ENCODE results near the gene ATXN10.

The ATXN10 gene

GRCh38 chr22:45864959-45865476, 193.4 kb downstream of the ATXN10 start:
- no peak overlapping the region for H3K4me3 ChIP-seq (ENCODE audit: low read length)
- no peak for DNase-seq (ENCODE audit: low read depth, low spot score)
- peaks cover 40% of the 10 kb centered on the region for H3K27me3 ChIP-seq (ENCODE audit: control insufficient read depth, insufficient read depth, low read length)
- no peaks in the 10 kb centered on the region; the same call in 1 of the 2 replicates for H3K36me3 ChIP-seq (ENCODE audit: control insufficient read depth, insufficient read depth, low read length)
- WGBS (ENCODE audit: insufficient coverage, insufficient read length): no CpG with 5 or more reads among the region's 11 CpGs
- H3K27ac ChIP-seq (ENCODE audit: low read length): no peak overlapping the region
- peaks cover 4% of the 10 kb centered on the region; the same call in 1 of the 2 replicates for H3K4me1 ChIP-seq (ENCODE audit: control insufficient read depth, insufficient read depth, low read length)
- no peaks in the 10 kb centered on the region for H3K9me3 ChIP-seq (ENCODE audit: control insufficient read depth, insufficient read depth, low read length)

GRCh38 chr22:45865561-45866125, 194.0 kb downstream of the ATXN10 start:
- H3K27me3 ChIP-seq (ENCODE audit: control insufficient read depth, insufficient read depth, low read length): peaks cover 42% of the 10 kb centered on the region
- no peaks in the 10 kb centered on the region for H3K9me3 ChIP-seq (ENCODE audit: control insufficient read depth, insufficient read depth, low read length)
- H3K36me3 ChIP-seq (ENCODE audit: control insufficient read depth, insufficient read depth, low read length): no peaks in the 10 kb centered on the region; the same call in 1 of the 2 replicates
- H3K4me1 ChIP-seq (ENCODE audit: control insufficient read depth, insufficient read depth, low read length): peaks cover 4% of the 10 kb centered on the region; the same call in 1 of the 2 replicates
- WGBS (ENCODE audit: insufficient coverage, insufficient read length): no CpG with 5 or more reads among the region's 24 CpGs
- no peak for DNase-seq (ENCODE audit: low read depth, low spot score)
- no peak overlapping the region for H3K27ac ChIP-seq (ENCODE audit: low read length)
- H3K4me3 ChIP-seq (ENCODE audit: low read length): no peak overlapping the region

- no CpG with 5 or more reads among the region's 37 CpGs for WGBS (ENCODE audit: insufficient coverage, insufficient read length)
- Histone ChIP-seq H3K27me3 (ENCODE audit: control insufficient read depth, insufficient read depth, low read length) (peaks cover 42% of the 10 kb centered on the region), H3K4me3 (ENCODE audit: low read length) (peak overlapping the region; percentile 35; the same call in 1 of the 2 replicates), H3K27ac (ENCODE audit: low read length) (no peak overlapping the region), H3K36me3 (ENCODE audit: control insufficient read depth, insufficient read depth, low read length) (no peaks in the 10 kb centered on the region; the same call in 1 of the 2 replicates), H3K4me1 (ENCODE audit: control insufficient read depth, insufficient read depth, low read length) (peaks cover 4% of the 10 kb centered on the region; the same call in 1 of the 2 replicates), H3K9me3 (ENCODE audit: control insufficient read depth, insufficient read depth, low read length) (no peaks in the 10 kb centered on the region)
- DNase-seq (ENCODE audit: low read depth, low spot score): no peak
These were observed 194.6 kb downstream of the ATXN10 start for GRCh38 chr22:45866126-45866645.

GRCh38 chr22:45866646-45867117, 195.0 kb downstream of the ATXN10 start:
- Histone ChIP-seq H3K27ac (ENCODE audit: low read length) (no peak overlapping the region), H3K36me3 (ENCODE audit: control insufficient read depth, insufficient read depth, low read length) (no peaks in the 10 kb centered on the region; the same call in 1 of the 2 replicates), H3K27me3 (ENCODE audit: control insufficient read depth, insufficient read depth, low read length) (peaks cover 42% of the 10 kb centered on the region), H3K4me3 (ENCODE audit: low read length) (peak overlapping the region; percentile 35; the same call in 1 of the 2 replicates), H3K4me1 (ENCODE audit: control insufficient read depth, insufficient read depth, low read length) (peaks cover 4% of the 10 kb centered on the region; the same call in 1 of the 2 replicates), H3K9me3 (ENCODE audit: control insufficient read depth, insufficient read depth, low read length) (no peaks in the 10 kb centered on the region)
- DNase-seq (ENCODE audit: low read depth, low spot score): no peak
- no CpG with 5 or more reads among the region's 55 CpGs for WGBS (ENCODE audit: insufficient coverage, insufficient read length)

- H3K4me3 ChIP-seq (ENCODE audit: low read length): peak overlapping the region; percentile 4; the same call in 1 of the 2 replicates
- H3K4me1 ChIP-seq (ENCODE audit: control insufficient read depth, insufficient read depth, low read length): peaks cover 4% of the 10 kb centered on the region; the same call in 1 of the 2 replicates
- WGBS (ENCODE audit: insufficient coverage, insufficient read length): no CpG with 5 or more reads among the region's 87 CpGs
- no peak for DNase-seq (ENCODE audit: low read depth, low spot score)
- H3K36me3 ChIP-seq (ENCODE audit: control insufficient read depth, insufficient read depth, low read length): no peaks in the 10 kb centered on the region; the same call in 1 of the 2 replicates
- H3K27me3 ChIP-seq (ENCODE audit: control insufficient read depth, insufficient read depth, low read length): peaks cover 42% of the 10 kb centered on the region
- no peak overlapping the region for H3K27ac ChIP-seq (ENCODE audit: low read length)
- no peaks in the 10 kb centered on the region for H3K9me3 ChIP-seq (ENCODE audit: control insufficient read depth, insufficient read depth, low read length)
These were observed 195.7 kb downstream of the ATXN10 start for GRCh38 chr22:45867118-45867905.

- H3K4me1 ChIP-seq (ENCODE audit: control insufficient read depth, insufficient read depth, low read length): peaks cover 4% of the 10 kb centered on the region; the same call in 1 of the 2 replicates
- no peak overlapping the region; the same call in 1 of the 2 replicates for H3K4me3 ChIP-seq (ENCODE audit: low read length)
- DNase-seq (ENCODE audit: low read depth, low spot score): no peak
- H3K36me3 ChIP-seq (ENCODE audit: control insufficient read depth, insufficient read depth, low read length): no peaks in the 10 kb centered on the region; the same call in 1 of the 2 replicates
- no peaks in the 10 kb centered on the region for H3K9me3 ChIP-seq (ENCODE audit: control insufficient read depth, insufficient read depth, low read length)
- no peak overlapping the region for H3K27ac ChIP-seq (ENCODE audit: low read length)
- 100% methylated on average over 1 of the region's 20 CpGs for WGBS (ENCODE audit: insufficient coverage, insufficient read length)
- peaks cover 42% of the 10 kb centered on the region for H3K27me3 ChIP-seq (ENCODE audit: control insufficient read depth, insufficient read depth, low read length)
These were observed 196.4 kb downstream of the ATXN10 start for GRCh38 chr22:45867906-45868555.

- Histone ChIP-seq H3K27me3 (ENCODE audit: control insufficient read depth, insufficient read depth, low read length) (peaks cover 42% of the 10 kb centered on the region), H3K36me3 (ENCODE audit: control insufficient read depth, insufficient read depth, low read length) (no peaks in the 10 kb centered on the region; the same call in 1 of the 2 replicates), H3K9me3 (ENCODE audit: control insufficient read depth, insufficient read depth, low read length) (no peaks in the 10 kb centered on the region), H3K27ac (ENCODE audit: low read length) (no peak overlapping the region), H3K4me1 (ENCODE audit: control insufficient read depth, insufficient read depth, low read length) (peaks cover 4% of the 10 kb centered on the region; the same call in 1 of the 2 replicates), H3K4me3 (ENCODE audit: low read length) (no peak overlapping the region)
- DNase-seq (ENCODE audit: low read depth, low spot score): no peak
- WGBS (ENCODE audit: insufficient coverage, insufficient read length): no CpG with 5 or more reads among the region's 18 CpGs
These were observed 197.1 kb downstream of the ATXN10 start for GRCh38 chr22:45868571-45869339.

- WGBS (ENCODE audit: insufficient coverage, insufficient read length): no CpG with 5 or more reads among the region's 13 CpGs
- no peak for DNase-seq (ENCODE audit: low read depth, low spot score)
- Histone ChIP-seq H3K27me3 (ENCODE audit: control insufficient read depth, insufficient read depth, low read length) (peaks cover 42% of the 10 kb centered on the region), H3K9me3 (ENCODE audit: control insufficient read depth, insufficient read depth, low read length) (no peaks in the 10 kb centered on the region), H3K4me3 (ENCODE audit: low read length) (no peak overlapping the region), H3K4me1 (ENCODE audit: control insufficient read depth, insufficient read depth, low read length) (peaks cover 4% of the 10 kb centered on the region; the same call in 1 of the 2 replicates), H3K27ac (ENCODE audit: low read length) (no peak overlapping the region), H3K36me3 (ENCODE audit: control insufficient read depth, insufficient read depth, low read length) (no peaks in the 10 kb centered on the region; the same call in 1 of the 2 replicates)
These were observed 197.8 kb downstream of the ATXN10 start for GRCh38 chr22:45869340-45869847.

- Histone ChIP-seq H3K36me3 (ENCODE audit: control insufficient read depth, insufficient read depth, low read length) (no peaks in the 10 kb centered on the region; the same call in 1 of the 2 replicates), H3K27ac (ENCODE audit: low read length) (no peak overlapping the region), H3K4me3 (ENCODE audit: low read length) (no peak overlapping the region), H3K9me3 (ENCODE audit: control insufficient read depth, insufficient read depth, low read length) (no peaks in the 10 kb centered on the region), H3K27me3 (ENCODE audit: control insufficient read depth, insufficient read depth, low read length) (peaks cover 42% of the 10 kb centered on the region), H3K4me1 (ENCODE audit: control insufficient read depth, insufficient read depth, low read length) (peaks cover 4% of the 10 kb centered on the region; the same call in 1 of the 2 replicates)
- DNase-seq (ENCODE audit: low read depth, low spot score): no peak
- WGBS (ENCODE audit: insufficient coverage, insufficient read length): no CpG with 5 or more reads among the region's 7 CpGs
These were observed 198.4 kb downstream of the ATXN10 start for GRCh38 chr22:45870011-45870410.
